Central memory CD4-positive, alpha-beta T cell (primary cell): ENCODE measurements around the gene ADISSP.

Experiments
- DNase-seq: peaks from one replicate; pipeline ENCODE4 v3.0.0; 2022

The ADISSP gene

GRCh38 chr20:3753501-3754275 lies 13.9 kb downstream of the ADISSP start:
- no peak for DNase-seq

GRCh38 chr20:3753098-3753497 lies 14.5 kb downstream of the ADISSP start:
- DNase-seq: peak; percentile 57

GRCh38 chr20:3752386-3752759 lies 15.2 kb downstream of the ADISSP start:
- no peak for DNase-seq

- peak; percentile 64 for DNase-seq
Measured at GRCh38 chr20:3751675-3752385, 15.7 kb downstream of the ADISSP start.

GRCh38 chr20:3751305-3751674 lies 16.3 kb downstream of the ADISSP start:
- DNase-seq: no peak

- no peak for DNase-seq
Measured at GRCh38 chr20:3749689-3750531, 17.6 kb downstream of the ADISSP start.

GRCh38 chr20:3749087-3749688 lies 18.4 kb downstream of the ADISSP start:
- DNase-seq: no peak

- DNase-seq: no peak
Measured at GRCh38 chr20:3748073-3748472, 19.5 kb downstream of the ADISSP start.

- no peak for DNase-seq
Measured at GRCh38 chr20:3747471-3747870, 20.1 kb downstream of the ADISSP start.

- no peak for DNase-seq
Measured at GRCh38 chr20:3745686-3746173, 21.8 kb downstream of the ADISSP start.

- DNase-seq: peak; percentile 71
Measured at GRCh38 chr20:3744806-3745685, 22.5 kb downstream of the ADISSP start.

- DNase-seq: no peak
Measured at GRCh38 chr20:3744037-3744436, 23.5 kb downstream of the ADISSP start.

- DNase-seq: no peak
Measured at GRCh38 chr20:3743251-3743650, 24.3 kb downstream of the ADISSP start.

- DNase-seq: no peak
Measured at GRCh38 chr20:3741836-3742458, 25.6 kb downstream of the ADISSP start.

GRCh38 chr20:3740615-3741301 lies 26.8 kb downstream of the ADISSP start:
- DNase-seq: no peak

- DNase-seq: no peak
Measured at GRCh38 chr20:3739926-3740451, 27.6 kb downstream of the ADISSP start.

- no peak for DNase-seq
Measured at GRCh38 chr20:3739054-3739925, 28.3 kb downstream of the ADISSP start.

- DNase-seq: no peak
Measured at GRCh38 chr20:3738111-3739053, 29.2 kb downstream of the ADISSP start.
